Measurements from ENCODE around the gene TBX18.

The TBX18 gene

GRCh38 chr6:84645563-84646266 is 118.7 kb downstream of the TBX18 start:
- no peak for TF ChIP-seq CTCF (IDR thresholded peaks at IDR 0.05; ENCODE audit: extremely low read depth, insufficient read depth, missing control alignments)
- in situ Hi-C loops (cut with MboI; ENCODE audit: low pct_unique_long_range_greater_than_20kb, low sequenced_read_pairs, unreplicated experiment) = no loop called here
- no peak for DNase-seq (ENCODE audit: low spot score)

GRCh38 chr6:84645000-84645399 is 119.4 kb downstream of the TBX18 start:
- no peak for TF ChIP-seq CTCF (IDR thresholded peaks at IDR 0.05; ENCODE audit: extremely low read depth, insufficient read depth, missing control alignments)
- in situ Hi-C loops (cut with MboI; ENCODE audit: low pct_unique_long_range_greater_than_20kb, low sequenced_read_pairs, unreplicated experiment) = no loop called here
- no peak for DNase-seq (ENCODE audit: low spot score)

GRCh38 chr6:84643778-84644177 is 120.6 kb downstream of the TBX18 start:
- in situ Hi-C loops (cut with MboI; ENCODE audit: low pct_unique_long_range_greater_than_20kb, low sequenced_read_pairs, unreplicated experiment) = no loop called here
- no peak for TF ChIP-seq CTCF (IDR thresholded peaks at IDR 0.05; ENCODE audit: extremely low read depth, insufficient read depth, missing control alignments)
- DNase-seq (ENCODE audit: low spot score) = no peak

GRCh38 chr6:84641076-84641475 is 123.3 kb downstream of the TBX18 start:
- in situ Hi-C loops (cut with MboI; ENCODE audit: low pct_unique_long_range_greater_than_20kb, low sequenced_read_pairs, unreplicated experiment) = no loop called here
- DNase-seq (ENCODE audit: low spot score) = no peak
- TF ChIP-seq CTCF (IDR thresholded peaks at IDR 0.05; ENCODE audit: extremely low read depth, insufficient read depth, missing control alignments) = no peak

- DNase-seq (ENCODE audit: low spot score) = no peak
- no peak for TF ChIP-seq CTCF (IDR thresholded peaks at IDR 0.05; ENCODE audit: extremely low read depth, insufficient read depth, missing control alignments)
- in situ Hi-C loops (cut with MboI; ENCODE audit: low pct_unique_long_range_greater_than_20kb, low sequenced_read_pairs, unreplicated experiment) = no loop called here
These were observed 125.0 kb downstream of the TBX18 start for GRCh38 chr6:84639396-84639795.

GRCh38 chr6:84638286-84638685 is 126.1 kb downstream of the TBX18 start:
- in situ Hi-C loops (cut with MboI; ENCODE audit: low pct_unique_long_range_greater_than_20kb, low sequenced_read_pairs, unreplicated experiment) = no loop called here
- no peak for DNase-seq (ENCODE audit: low spot score)
- TF ChIP-seq CTCF (IDR thresholded peaks at IDR 0.05; ENCODE audit: extremely low read depth, insufficient read depth, missing control alignments) = no peak
